ENCODE measurements around the gene BANF1. TPM values are rescaled to one million over a fixed set of nuclear protein-coding genes. Genes with fewer than 3 reads are reported as not detected.

The BANF1 gene
- total and polyA plus RNA-seq, 9 of the 15 experiments (the other 6 are each of a cell fraction or from before 2014, with no cell fraction given), result 108 to 651 (median 263) TPM

- no peak for TF ChIP-seq CHD7 (IDR thresholded peaks at IDR 0.05; ENCODE audit: low read depth, low read length)
- peak; percentile 52 to 87; a peak in 1 of 4 replicates for TF ChIP-seq SIN3A (IDR thresholded peaks at IDR 0.05; ENCODE audit: borderline replicate concordance in 2 of 2, control insufficient read depth in 1 of 2, low read depth in 2 of 2, low read length in 2 of 2)
- TF ChIP-seq SUPT5H (IDR thresholded peaks at IDR 0.05), result peak; percentile 94
- TF ChIP-seq ZNF75A (CRISPR knock-in tag; IDR thresholded peaks at IDR 0.05), result peak; percentile 59; the same call in 1 of the 2 replicates
- TF ChIP-seq ZNF354B (CRISPR knock-in tag; IDR thresholded peaks at IDR 0.05), result 0 out of 2 replicates have a peak, but pooled peaks have one; percentile 11
- TF ChIP-seq RBBP5 (IDR thresholded peaks at IDR 0.05; ENCODE audit: borderline replicate concordance, insufficient read depth, low read length, poor library complexity, severe bottlenecking), result peak; percentile 99
- TF ChIP-seq NFE2 (IDR thresholded peaks at IDR 0.05; ENCODE audit: low read depth), result 0 out of 2 replicates have a peak, but pooled peaks have one; percentile 32
- no peak for TF ChIP-seq SIRT6 (IDR thresholded peaks at IDR 0.05; ENCODE audit: low read depth, low read length)
- no peak for TF ChIP-seq PRMT5 (CRISPR knock-in tag; IDR thresholded peaks at IDR 0.05)
- no peak for TF ChIP-seq ZNF280B (CRISPR knock-in tag; IDR thresholded peaks at IDR 0.05)
Measured at GRCh38 chr11:65961267-65962140, 40.8 kb upstream of the BANF1 start, which contains the start of gene SART1 (continued).
